ENCODE data around the gene SLC43A1. TPM values are rescaled to one million over a fixed set of nuclear protein-coding genes. Genes with fewer than 3 reads are reported as not detected.
"Not testable (repeated sequence)": the region's sequence is repeated elsewhere in the genome, so short reads cannot be mapped to it uniquely, and the experiment has no call there.

Gene SLC43A1
- total RNA-seq, 4 donors from 2014 or later = 1.8 to 11.4 (median 4.1) TPM

GRCh38 chr11:57457643-57458023 lies 57.9 kb downstream of the SLC43A1 start:
- no peak for DNase-seq
- H3K4me1 ChIP-seq = peaks cover 37 to 46% (median 40%) of the 10 kb centered on the region in 3 donors
- H3K36me3 ChIP-seq = no peaks in the 10 kb centered on the region
- intact Hi-C loops (cut with DNase I) = loop anchor here (5.0 kb wide), 1 partner anchor 65 kb away; no protein-coding TSS in a partner anchor
- H3K27me3 ChIP-seq = peaks cover 0 to 60% (median 3%) of the 10 kb centered on the region in 4 donors
- WGBS, 2 donors = 0 to 5% methylated on average over 2 to 6 of the region's 7 CpGs
- no peak for TF ChIP-seq POLR2A (IDR thresholded peaks at IDR 0.05)
- no peak for TF ChIP-seq CTCF (IDR thresholded peaks at IDR 0.05)
- no peaks in the 10 kb centered on the region for H3K9me3 ChIP-seq
- H3K4me3 ChIP-seq = peak overlapping the region in 1 of 4 donors; percentile 72
- H3K27ac ChIP-seq = no peak overlapping the region

- Histone ChIP-seq H3K9me3 (no peaks in the 10 kb centered on the region), H3K27ac (no peak overlapping the region), H3K4me3 (peak overlapping the region in 1 of 4 donors; percentile 72), H3K36me3 (no peaks in the 10 kb centered on the region), H3K4me1 (peaks cover 37 to 46% (median 40%) of the 10 kb centered on the region in 3 donors), H3K27me3 (peaks cover 0 to 55% (median 3%) of the 10 kb centered on the region in 4 donors)
- DNase-seq = peak; percentile 24
- WGBS, 2 donors = 6 to 7% methylated on average over 12 to 15 of the region's 19 CpGs
- intact Hi-C loops (cut with DNase I) = loop anchor here (5.0 kb wide), 1 partner anchor 65 kb away; no protein-coding TSS in a partner anchor
- TF ChIP-seq CTCF (IDR thresholded peaks at IDR 0.05) (peak; percentile 93 to 99 (median 98)), POLR2A (IDR thresholded peaks at IDR 0.05) (no peak)
Measured at GRCh38 chr11:57456960-57457642, 58.4 kb downstream of the SLC43A1 start.

- intact Hi-C loops (cut with DNase I) = no loop called here
Measured at GRCh38 chr11:57453543-57454177, 61.8 kb downstream of the SLC43A1 start.

GRCh38 chr11:57446055-57446454 lies 69.4 kb downstream of the SLC43A1 start:
- 100% methylated on average over 1 of the region's 1 CpG; no CpG with 5 or more reads in 1 of the 2 donors for WGBS, 2 donors
- intact Hi-C loops (cut with DNase I) = no loop called here

More at GRCh38 chr11:57453543-57454177, 61.8 kb downstream of the SLC43A1 start:
- H3K4me1 ChIP-seq = peaks cover 18 to 19% (median 18%) of the 10 kb centered on the region in 3 donors
- H3K27ac ChIP-seq = no peak overlapping the region
- H3K36me3 ChIP-seq = no peaks in the 10 kb centered on the region
- H3K4me3 ChIP-seq = no peak overlapping the region
- H3K27me3 ChIP-seq = peaks cover 0 to 20% (median 0%) of the 10 kb centered on the region in 4 donors
- no peaks in the 10 kb centered on the region for H3K9me3 ChIP-seq
- WGBS, 2 donors = 52 to 82% methylated on average over 2 of the region's 2 CpGs
- DNase-seq = no peak
- TF ChIP-seq POLR2A (IDR thresholded peaks at IDR 0.05) (no peak), CTCF (IDR thresholded peaks at IDR 0.05) (no peak)

GRCh38 chr11:57445122-57445394 lies 70.4 kb downstream of the SLC43A1 start:
- DNase-seq; H3K27me3 ChIP-seq; H3K9me3 ChIP-seq; H3K4me1 ChIP-seq; H3K36me3 ChIP-seq; intact Hi-C loops (cut with DNase I); H3K4me3 ChIP-seq; H3K27ac ChIP-seq: not testable (repeated sequence)
- 75 to 84% methylated on average over 9 of the region's 9 CpGs for WGBS, 2 donors

More at GRCh38 chr11:57446055-57446454, 69.4 kb downstream of the SLC43A1 start:
- Histone ChIP-seq H3K27ac (no peak overlapping the region), H3K4me3 (no peak overlapping the region), H3K9me3 (no peaks in the 10 kb centered on the region), H3K36me3 (no peaks in the 10 kb centered on the region), H3K27me3 (no peaks in the 10 kb centered on the region), H3K4me1 (no peaks in the 10 kb centered on the region)
- TF ChIP-seq POLR2A (IDR thresholded peaks at IDR 0.05) = no peak
- no peak for TF ChIP-seq CTCF (IDR thresholded peaks at IDR 0.05)
- DNase-seq = no peak

All from esophagus squamous epithelium (tissue), 5 donors.